CD4-positive, alpha-beta memory T cell (primary cell): ENCODE measurements around the gene EEIG2. TPM values are rescaled to one million over a fixed set of nuclear protein-coding genes. Genes with fewer than 3 reads are reported as not detected.

Experiments
- CTCF ChIA-PET: fragments of 350-600 bp; sonication (Branson Sonifier 250); formaldehyde crosslinking; loops from one replicate; lab custom pipeline; 2021; ENCODE audit warnings: inconsistent platforms; ENCODE audit not compliant: partially characterized antibody; lab: Charles Lee
- POLR2A ChIA-PET: fragments of 350-600 bp; sonication (Branson Sonifier 250); formaldehyde crosslinking; loops from one replicate; lab custom pipeline; 2021; ENCODE audit not compliant: partially characterized antibody; lab: Charles Lee
- DNase-seq, 5 donors: peaks; one replicate each; pipeline versions ENCODE4 v3.0.0 to v3.0.0-alpha.2; 2020 to 2022; ENCODE audit warnings: mixed read lengths in 1 of 5
- H3K27ac ChIP-seq: one replicate; pipeline ENCODE4 v1.7.0; 2013; ENCODE audit warnings: low read depth, low read length
- H3K27me3 ChIP-seq: 2 replicates; pipeline ENCODE4 v1.7.0; 2013; ENCODE audit warnings: mild to moderate bottlenecking, low read length, moderate library complexity; ENCODE audit not compliant: insufficient read depth
- H3K36me3 ChIP-seq: 2 replicates; pipeline ENCODE4 v1.7.0; 2013; ENCODE audit warnings: mild to moderate bottlenecking, low read length, moderate library complexity; ENCODE audit not compliant: insufficient read depth
- H3K4me1 ChIP-seq: 2 replicates; pipeline ENCODE4 v1.7.0; 2013; ENCODE audit warnings: mild to moderate bottlenecking, low read length, moderate library complexity; ENCODE audit not compliant: insufficient read depth
- H3K4me3 ChIP-seq, 2 donors: one replicate each; pipeline ENCODE4 v1.7.0; 2013; ENCODE audit warnings: low read length in 2 of 2, mild to moderate bottlenecking in 1 of 2
- H3K9me3 ChIP-seq, 2 donors: one replicate each; pipeline ENCODE4 v1.7.0; 2013; ENCODE audit warnings: low read length in 2 of 2, control low read depth in 1 of 2; ENCODE audit not compliant: control insufficient read depth in 1 of 2
- H3K27ac Mint-ChIP-seq, 7 donors: one replicate each; pipeline ENCODE4 v1.8.0; 2020 to 2021; ENCODE audit warnings: mixed read lengths in 7 of 7, mild to moderate bottlenecking in 6 of 7, inconsistent platforms in 3 of 7, moderate library complexity in 3 of 7
- H3K27me3 Mint-ChIP-seq, 2 donors: one replicate each; pipeline ENCODE4 v1.8.0; 2020 to 2021; ENCODE audit warnings: mixed read lengths in 2 of 2
- H3K36me3 Mint-ChIP-seq, 2 donors: one replicate each; pipeline ENCODE4 v1.8.0; 2020 to 2021; ENCODE audit warnings: mixed read lengths in 2 of 2, inconsistent platforms in 1 of 2, mild to moderate bottlenecking in 1 of 2
- H3K4me1 Mint-ChIP-seq, 4 donors: one replicate each; pipeline ENCODE4 v1.8.0; 2020 to 2021; ENCODE audit warnings: mixed read lengths in 4 of 4, mild to moderate bottlenecking in 1 of 4
- H3K4me3 Mint-ChIP-seq, 8 donors: one replicate each; pipeline ENCODE4 v1.8.0; 2020 to 2021; ENCODE audit warnings: mixed read lengths in 8 of 8, mild to moderate bottlenecking in 7 of 8, moderate library complexity in 6 of 8, inconsistent platforms in 3 of 8
- H3K9me3 Mint-ChIP-seq, 8 donors: one replicate each; pipeline ENCODE4 v1.8.0; 2020 to 2021; ENCODE audit warnings: mixed read lengths in 8 of 8, mild to moderate bottlenecking in 5 of 8, inconsistent platforms in 3 of 8, moderate library complexity in 1 of 8
- intact Hi-C: fragments of 100-400 bp; cut with micrococcal nuclease; formaldehyde crosslinking; loops from one replicate; pipeline ENCODE4 v1.15.1; 2023
- polyA plus RNA-seq, 2 donors: library from polyadenylated mRNA; unstranded; fragments of 300-500 nt; fragmentation: Illumina TruSeq; gene quantifications; one replicate each; pipeline ENCODE4 v1.2.3, GENCODE V29; 2021
- total RNA-seq, 2 experiments: library from RNA; stranded (reverse); gene quantifications; one replicate each; pipeline ENCODE4 v1.2.3, GENCODE V29; 2021

Gene EEIG2
- total and polyA plus RNA-seq, 4 experiments from 2014 or later = 0.33 to 10.7 (median 5.3) TPM

GRCh38 chr1:108521990-108522393, 37.9 kb upstream of the EEIG2 start:
- no peak overlapping the region for H3K27ac ChIP-seq
- ChIA-PET POLR2A (no interaction called here), CTCF (interaction anchor here (1.7 to 2.1 kb wide), 3 partner anchors 9 to 39 kb away, joined by 4 to 17 read pairs (median 5); partner anchors contain the start of gene EEIG2)
- H3K36me3 ChIP-seq = no peaks in the 10 kb centered on the region
- DNase-seq = no peak
- H3K4me1 ChIP-seq = no peaks in the 10 kb centered on the region
- H3K4me3 Mint-ChIP-seq = no peak overlapping the region
- no peaks in the 10 kb centered on the region for H3K36me3 Mint-ChIP-seq
- H3K9me3 ChIP-seq = no peaks in the 10 kb centered on the region
- no peaks in the 10 kb centered on the region for H3K27me3 ChIP-seq
- H3K9me3 Mint-ChIP-seq = peaks cover 0 to 8% (median 2%) of the 10 kb centered on the region in 8 donors
- H3K27me3 Mint-ChIP-seq = peaks cover 8 to 12% of the 10 kb centered on the region in 2 donors
- intact Hi-C loops = no loop called here
- H3K4me1 Mint-ChIP-seq = no peaks in the 10 kb centered on the region
- H3K27ac Mint-ChIP-seq = no peak overlapping the region
- no peak overlapping the region for H3K4me3 ChIP-seq

GRCh38 chr1:108523829-108524228, 36.1 kb upstream of the EEIG2 start:
- ChIA-PET POLR2A (no interaction called here), CTCF (interaction anchor here (1.7 kb wide), 1 partner anchor 37 kb away, joined by 5 read pairs; no protein-coding TSS in a partner anchor)
- intact Hi-C loops = no loop called here
- Mint-ChIP-seq H3K27me3 (peaks cover 7 to 10% of the 10 kb centered on the region in 2 donors), H3K27ac (no peak overlapping the region), H3K4me3 (no peak overlapping the region), H3K9me3 (peaks cover 0 to 8% (median 2%) of the 10 kb centered on the region in 8 donors), H3K4me1 (no peaks in the 10 kb centered on the region), H3K36me3 (no peaks in the 10 kb centered on the region)
- H3K36me3 ChIP-seq = no peaks in the 10 kb centered on the region
- H3K27ac ChIP-seq = no peak overlapping the region
- H3K27me3 ChIP-seq = no peaks in the 10 kb centered on the region
- no peak overlapping the region for H3K4me3 ChIP-seq
- DNase-seq = no peak
- no peaks in the 10 kb centered on the region for H3K4me1 ChIP-seq
- H3K9me3 ChIP-seq = no peaks in the 10 kb centered on the region

- Mint-ChIP-seq H3K4me1 (no peaks in the 10 kb centered on the region), H3K27ac (no peak overlapping the region), H3K9me3 (peaks cover 0 to 8% (median 2%) of the 10 kb centered on the region in 8 donors), H3K4me3 (no peak overlapping the region), H3K36me3 (no peaks in the 10 kb centered on the region), H3K27me3 (peaks cover 4 to 11% of the 10 kb centered on the region in 2 donors)
- Histone ChIP-seq H3K4me3 (no peak overlapping the region), H3K36me3 (no peaks in the 10 kb centered on the region), H3K27ac (no peak overlapping the region), H3K27me3 (no peaks in the 10 kb centered on the region), H3K9me3 (no peaks in the 10 kb centered on the region), H3K4me1 (no peaks in the 10 kb centered on the region)
- ChIA-PET POLR2A (no interaction called here), CTCF (interaction anchor here (1.7 kb wide), 1 partner anchor 36 kb away, joined by 5 read pairs; no protein-coding TSS in a partner anchor)
- intact Hi-C loops = no loop called here
- DNase-seq = no peak
Observed at GRCh38 chr1:108524676-108525075, 35.2 kb upstream of the EEIG2 start.

GRCh38 chr1:108527135-108527534, 32.8 kb upstream of the EEIG2 start:
- Mint-ChIP-seq H3K4me3 (no peak overlapping the region), H3K36me3 (no peaks in the 10 kb centered on the region), H3K27me3 (peaks cover 4 to 7% of the 10 kb centered on the region in 2 donors), H3K4me1 (no peaks in the 10 kb centered on the region), H3K27ac (no peak overlapping the region), H3K9me3 (peaks cover 0 to 8% (median 2%) of the 10 kb centered on the region in 8 donors)
- H3K36me3 ChIP-seq = no peaks in the 10 kb centered on the region
- no peaks in the 10 kb centered on the region for H3K9me3 ChIP-seq
- intact Hi-C loops = no loop called here
- H3K27me3 ChIP-seq = no peaks in the 10 kb centered on the region
- no peaks in the 10 kb centered on the region for H3K4me1 ChIP-seq
- ChIA-PET POLR2A (no interaction called here), CTCF (interaction anchor here (1.3 kb wide), 1 partner anchor 34 kb away, joined by 3 read pairs; no protein-coding TSS in a partner anchor)
- no peak for DNase-seq
- H3K4me3 ChIP-seq = no peak overlapping the region
- no peak overlapping the region for H3K27ac ChIP-seq

- Histone ChIP-seq H3K4me3 (no peak overlapping the region), H3K27me3 (no peaks in the 10 kb centered on the region), H3K36me3 (no peaks in the 10 kb centered on the region), H3K27ac (no peak overlapping the region), H3K9me3 (no peaks in the 10 kb centered on the region), H3K4me1 (no peaks in the 10 kb centered on the region)
- no peak overlapping the region for H3K4me3 Mint-ChIP-seq
- intact Hi-C loops = no loop called here
- H3K27me3 Mint-ChIP-seq = peaks cover 4 to 7% of the 10 kb centered on the region in 2 donors
- DNase-seq = no peak
- no peak overlapping the region for H3K27ac Mint-ChIP-seq
- no peaks in the 10 kb centered on the region for H3K4me1 Mint-ChIP-seq
- no peaks in the 10 kb centered on the region for H3K36me3 Mint-ChIP-seq
- ChIA-PET POLR2A (no interaction called here), CTCF (interaction anchor here (1.3 kb wide), 1 partner anchor 33 kb away, joined by 3 read pairs; no protein-coding TSS in a partner anchor)
- H3K9me3 Mint-ChIP-seq = peaks cover 0 to 8% (median 2%) of the 10 kb centered on the region in 8 donors
Observed at GRCh38 chr1:108527837-108528236, 32.1 kb upstream of the EEIG2 start.

- Mint-ChIP-seq H3K27me3 (peaks cover 2 to 7% of the 10 kb centered on the region in 2 donors), H3K27ac (no peak overlapping the region), H3K9me3 (peaks cover 0 to 3% (median 0%) of the 10 kb centered on the region in 8 donors), H3K36me3 (no peaks in the 10 kb centered on the region), H3K4me3 (no peak overlapping the region), H3K4me1 (peaks cover 0 to 2% (median 0%) of the 10 kb centered on the region in 4 donors)
- H3K4me1 ChIP-seq = no peaks in the 10 kb centered on the region
- ChIA-PET POLR2A (no interaction called here), CTCF (interaction anchor here (0.9 to 1.3 kb wide), 2 partner anchors 19 to 30 kb away, joined by 3 read pairs; no protein-coding TSS in a partner anchor)
- intact Hi-C loops = no loop called here
- H3K36me3 ChIP-seq = no peaks in the 10 kb centered on the region
- H3K4me3 ChIP-seq = no peak overlapping the region
- no peaks in the 10 kb centered on the region for H3K9me3 ChIP-seq
- H3K27ac ChIP-seq = no peak overlapping the region
- H3K27me3 ChIP-seq = no peaks in the 10 kb centered on the region
- no peak for DNase-seq
Observed at GRCh38 chr1:108531444-108531843, 28.5 kb upstream of the EEIG2 start.

- no peak for DNase-seq
- POLR2A ChIA-PET = no interaction called here
- H3K27me3 Mint-ChIP-seq = peaks cover 1 to 7% of the 10 kb centered on the region in 2 donors
- no peak overlapping the region for H3K4me3 ChIP-seq
- CTCF ChIA-PET = no interaction called here
- H3K4me1 Mint-ChIP-seq = peaks cover 0 to 2% (median 0%) of the 10 kb centered on the region in 4 donors
- H3K9me3 Mint-ChIP-seq = peaks cover 0 to 4% (median 0%) of the 10 kb centered on the region in 8 donors
- no peaks in the 10 kb centered on the region for H3K4me1 ChIP-seq
- intact Hi-C loops = no loop called here
- no peaks in the 10 kb centered on the region for H3K36me3 ChIP-seq
- no peak overlapping the region for H3K27ac ChIP-seq
- H3K27me3 ChIP-seq = no peaks in the 10 kb centered on the region
- H3K27ac Mint-ChIP-seq = no peak overlapping the region
- no peak overlapping the region for H3K4me3 Mint-ChIP-seq
- no peaks in the 10 kb centered on the region for H3K36me3 Mint-ChIP-seq
- H3K9me3 ChIP-seq = no peaks in the 10 kb centered on the region
Observed at GRCh38 chr1:108532730-108533129, 27.2 kb upstream of the EEIG2 start.
